Esophagus (tissue), 2 donors: ENCODE results near the gene EEA1. TPM values are rescaled to one million over a fixed set of nuclear protein-coding genes. Genes with fewer than 3 reads are reported as not detected.

Source experiments
- H3K27ac ChIP-seq, 2 donors: one replicate each; pipeline ENCODE4 v1.5.1; 2013; ENCODE audit warnings: low read depth in 2 of 2, mild to moderate bottlenecking in 2 of 2, inconsistent platforms in 1 of 2, low read length in 1 of 2, moderate library complexity in 1 of 2
- H3K27me3 ChIP-seq, 2 donors: one replicate each; pipeline ENCODE4 v1.6.1; 2013; ENCODE audit warnings: low read length in 2 of 2, control low read depth in 1 of 2, mild to moderate bottlenecking in 1 of 2; ENCODE audit not compliant: insufficient read depth in 2 of 2, control insufficient read depth in 1 of 2
- H3K36me3 ChIP-seq, 2 donors: one replicate each; pipeline ENCODE4 v1.6.1; 2013; ENCODE audit warnings: low read length in 1 of 2; ENCODE audit not compliant: control insufficient read depth in 2 of 2, insufficient read depth in 2 of 2
- H3K4me1 ChIP-seq, 2 donors: one replicate each; pipeline ENCODE4 v1.6.1; 2013; ENCODE audit warnings: low read length in 1 of 2; ENCODE audit not compliant: control insufficient read depth in 2 of 2, insufficient read depth in 2 of 2
- H3K4me3 ChIP-seq, 2 donors: one replicate each; pipeline ENCODE4 v1.5.1; 2013; ENCODE audit warnings: low read length in 2 of 2, mild to moderate bottlenecking in 2 of 2, low read depth in 1 of 2, moderate library complexity in 1 of 2
- H3K9me3 ChIP-seq, 2 donors: one replicate each; pipeline ENCODE4 v1.6.1; 2013; ENCODE audit warnings: mild to moderate bottlenecking in 2 of 2, low read depth in 1 of 2, low read length in 1 of 2, moderate library complexity in 1 of 2; ENCODE audit not compliant: control insufficient read depth in 2 of 2, insufficient read depth in 1 of 2
- WGBS, 2 donors: extraction: QIAGEN DNeasy Blood & Tissue Kit; methylation state at CpG; one replicate each; pipeline ENCODE4 v1.1.7; 2013; 5-methylcytosine and 5-hydroxymethylcytosine counted together
- polyA plus RNA-seq, 2 donors: library from polyadenylated mRNA; stranded (reverse); fragments of 200-250 nt; gene quantifications; one replicate each; pipeline ENCODE4 v1.2.3, GENCODE V29; 2013
- donor health status: healthy with polysubstance abuse.
- donor health status: Bipolar disorder and iron deficiency.

Gene EEA1
- polyA plus RNA-seq, 2 donors = 5.6 to 6.3 TPM

- peak overlapping the region in 1 of 2 donors; percentile 63 for H3K4me3 ChIP-seq
- H3K27ac ChIP-seq = peak overlapping the region; percentile 37 to 48
- H3K27me3 ChIP-seq = no peaks in the 10 kb centered on the region
- peaks cover 0 to 2% of the 10 kb centered on the region in 2 donors for H3K36me3 ChIP-seq
- 6 to 9% methylated on average over 4 of the region's 4 CpGs for WGBS, 2 donors
- H3K4me1 ChIP-seq = peaks cover 2 to 4% of the 10 kb centered on the region in 2 donors
- no peaks in the 10 kb centered on the region for H3K9me3 ChIP-seq
These were observed 2.0 kb downstream of the EEA1 start for GRCh38 chr12:92927055-92927435.

GRCh38 chr12:92926549-92926948, 2.5 kb downstream of the EEA1 start:
- 57 to 66% methylated on average over 4 of the region's 4 CpGs for WGBS, 2 donors
- peaks cover 2 to 4% of the 10 kb centered on the region in 2 donors for H3K4me1 ChIP-seq
- H3K27me3 ChIP-seq = no peaks in the 10 kb centered on the region
- H3K9me3 ChIP-seq = no peaks in the 10 kb centered on the region
- peak overlapping the region; percentile 11 to 76 for H3K27ac ChIP-seq
- H3K4me3 ChIP-seq = no peak overlapping the region
- peaks cover 0 to 2% of the 10 kb centered on the region in 2 donors for H3K36me3 ChIP-seq

DNA sequence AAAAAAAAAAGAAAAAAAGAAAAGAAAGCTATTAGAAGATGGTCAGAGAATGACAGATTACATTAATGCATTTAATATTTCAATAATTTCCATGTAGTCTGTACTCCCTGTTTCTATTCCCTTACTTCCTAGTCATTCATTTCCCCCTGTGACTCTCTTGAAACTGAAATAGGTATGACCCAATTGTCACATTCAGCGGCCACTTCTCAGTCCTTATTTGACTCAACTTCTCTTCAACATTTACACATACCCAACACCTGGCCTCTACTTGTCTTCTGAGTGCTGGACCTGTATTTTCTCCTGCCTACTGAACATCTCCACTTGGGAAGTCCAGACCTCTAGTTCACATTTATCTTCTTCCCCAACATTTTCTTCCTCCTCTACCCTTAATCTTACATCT, 7.2 kb downstream of the EEA1 start:
- H3K4me3 ChIP-seq = no peak overlapping the region
- no peak overlapping the region for H3K27ac ChIP-seq
- WGBS, 2 donors = 74 to 84% methylated on average over 1 of the region's 1 CpG
- peaks cover 0 to 2% of the 10 kb centered on the region in 2 donors for H3K36me3 ChIP-seq
- no peaks in the 10 kb centered on the region for H3K9me3 ChIP-seq
- no peaks in the 10 kb centered on the region for H3K27me3 ChIP-seq
- H3K4me1 ChIP-seq = peaks cover 2 to 3% of the 10 kb centered on the region in 2 donors

DNA sequence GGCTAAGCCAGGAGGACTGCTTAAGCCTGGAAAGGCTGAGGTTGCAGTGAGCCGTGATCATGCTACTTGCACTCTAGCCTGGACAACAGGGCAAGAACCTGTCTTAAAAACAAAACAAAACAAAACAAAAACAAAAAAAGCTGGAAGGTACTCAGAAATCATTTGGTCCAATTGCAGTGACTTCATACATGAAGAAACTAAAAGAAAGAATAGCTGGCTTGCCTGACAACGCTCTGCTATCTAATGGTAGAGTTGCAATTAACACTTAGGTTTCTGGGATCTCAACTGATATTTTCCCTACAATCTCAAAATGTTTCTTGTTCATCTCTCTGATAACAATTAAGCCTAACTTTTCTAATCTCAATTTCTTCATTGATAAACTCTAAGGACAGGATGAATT, 13.7 kb downstream of the EEA1 start:
- H3K4me1 ChIP-seq = no peaks in the 10 kb centered on the region
- no peaks in the 10 kb centered on the region for H3K9me3 ChIP-seq
- H3K4me3 ChIP-seq = no peak overlapping the region
- H3K27ac ChIP-seq = no peak overlapping the region
- 84 to 89% methylated on average over 2 of the region's 2 CpGs for WGBS, 2 donors
- H3K36me3 ChIP-seq = no peaks in the 10 kb centered on the region
- H3K27me3 ChIP-seq = no peaks in the 10 kb centered on the region

DNA sequence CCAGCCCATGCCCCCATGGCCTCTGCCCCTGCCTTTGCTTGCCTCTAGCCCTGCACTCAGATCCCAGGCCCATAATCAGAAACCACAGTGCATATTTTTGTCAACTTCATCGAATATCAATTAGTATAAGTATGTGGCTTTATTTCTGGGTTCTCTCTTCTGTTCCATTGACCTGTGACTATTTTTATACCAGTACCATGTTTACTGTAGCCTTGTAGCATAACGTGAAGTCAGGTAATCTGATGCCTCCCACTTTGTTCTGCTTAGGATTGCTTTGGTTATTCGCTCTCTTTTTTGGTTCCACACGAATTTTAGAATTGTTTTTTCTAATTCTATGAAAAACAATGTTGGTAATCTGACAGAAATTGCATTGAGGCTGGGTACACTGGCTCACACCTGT, 14.9 kb downstream of the EEA1 start:
- Histone ChIP-seq H3K36me3 (no peaks in the 10 kb centered on the region), H3K27ac (no peak overlapping the region), H3K4me1 (no peaks in the 10 kb centered on the region), H3K27me3 (no peaks in the 10 kb centered on the region), H3K4me3 (no peak overlapping the region), H3K9me3 (no peaks in the 10 kb centered on the region)
- WGBS, 2 donors = 90 to 91% methylated on average over 4 of the region's 4 CpGs

GRCh38 chr12:92912672-92913071, 16.4 kb downstream of the EEA1 start:
- H3K27me3 ChIP-seq = no peaks in the 10 kb centered on the region
- H3K4me1 ChIP-seq = no peaks in the 10 kb centered on the region
- no peaks in the 10 kb centered on the region for H3K9me3 ChIP-seq
- WGBS, 2 donors = 91 to 94% methylated on average over 2 of the region's 2 CpGs
- H3K27ac ChIP-seq = no peak overlapping the region
- H3K36me3 ChIP-seq = no peaks in the 10 kb centered on the region
- H3K4me3 ChIP-seq = no peak overlapping the region

GRCh38 chr12:92912052-92912451, 17.0 kb downstream of the EEA1 start:
- Histone ChIP-seq H3K4me1 (no peaks in the 10 kb centered on the region), H3K27ac (no peak overlapping the region), H3K9me3 (no peaks in the 10 kb centered on the region), H3K36me3 (no peaks in the 10 kb centered on the region), H3K27me3 (no peaks in the 10 kb centered on the region), H3K4me3 (no peak overlapping the region)
- WGBS, 2 donors = 45 to 56% methylated on average over 3 of the region's 3 CpGs

GRCh38 chr12:92911339-92911738, 17.8 kb downstream of the EEA1 start:
- 74 to 85% methylated on average over 2 of the region's 2 CpGs for WGBS, 2 donors
- no peak overlapping the region for H3K27ac ChIP-seq

DNA sequence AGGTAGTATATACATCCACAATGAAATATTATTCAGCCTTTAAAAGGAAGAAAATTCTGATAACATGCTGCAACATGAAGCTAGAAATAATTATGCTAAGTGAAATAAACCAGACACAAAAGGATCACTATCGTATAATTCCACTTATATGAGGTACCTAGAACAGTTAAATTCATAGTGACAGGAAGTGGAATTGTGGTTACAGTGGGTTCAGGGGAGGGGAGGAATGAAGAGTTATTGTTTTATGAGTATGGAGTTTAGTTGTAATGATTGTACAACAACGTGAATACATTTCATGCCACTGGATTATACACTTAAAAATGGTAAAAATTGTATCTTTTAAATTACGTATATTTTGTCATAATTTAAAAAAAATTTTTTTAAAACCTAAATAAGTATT, 21.0 kb downstream of the EEA1 start:
- 64 to 77% methylated on average over 3 of the region's 3 CpGs for WGBS, 2 donors
- Histone ChIP-seq H3K4me3 (no peak overlapping the region), H3K36me3 (no peaks in the 10 kb centered on the region), H3K27me3 (no peaks in the 10 kb centered on the region), H3K27ac (no peak overlapping the region), H3K9me3 (no peaks in the 10 kb centered on the region), H3K4me1 (peaks cover 0 to 2% of the 10 kb centered on the region in 2 donors)

More at GRCh38 chr12:92911339-92911738, 17.8 kb downstream of the EEA1 start:
- Histone ChIP-seq H3K4me3 (no peak overlapping the region), H3K27me3 (no peaks in the 10 kb centered on the region), H3K9me3 (no peaks in the 10 kb centered on the region), H3K36me3 (no peaks in the 10 kb centered on the region), H3K4me1 (no peaks in the 10 kb centered on the region)

GRCh38 chr12:92905811-92906554, 23.1 kb downstream of the EEA1 start:
- no peaks in the 10 kb centered on the region for H3K27me3 ChIP-seq
- no peaks in the 10 kb centered on the region for H3K36me3 ChIP-seq
- H3K9me3 ChIP-seq = no peaks in the 10 kb centered on the region
- H3K4me3 ChIP-seq = no peak overlapping the region
- WGBS, 2 donors = 73 to 76% methylated on average over 7 of the region's 7 CpGs
- H3K27ac ChIP-seq = no peak overlapping the region
- peaks cover 0 to 2% of the 10 kb centered on the region in 2 donors for H3K4me1 ChIP-seq
